22Rv1 (cell line): ENCODE results near the gene COPG2.
"Not testable (repeated sequence)": the region's sequence is repeated elsewhere in the genome, so short reads cannot be mapped to it uniquely, and the experiment has no call there.

ENCODE experiments used
- H3K27ac ChIP-seq: fragments of 450-650 bp; 2 replicates; pipeline ENCODE4 v1.5.1; 2017
- CTCF ChIP-seq: fragments of 450-650 bp; IDR thresholded peaks from 2 replicates; pipeline ENCODE4 v1.5.1; 2017; ENCODE audit warnings: mild to moderate bottlenecking
- ZFX ChIP-seq: fragments of 450-650 bp; IDR thresholded peaks from 2 replicates; pipeline ENCODE4 v1.6.1; 2017; ENCODE audit warnings: antibody characterized with exemption, borderline replicate concordance

Gene COPG2

GRCh38 chr7:130524628-130525027, 143.9 kb downstream of the COPG2 start:
- TF ChIP-seq CTCF = no peak
- no peak for TF ChIP-seq ZFX
- H3K27ac ChIP-seq = no peak overlapping the region

- H3K27ac ChIP-seq = not testable (repeated sequence)
Observed at GRCh38 chr7:130523519-130524125, 144.9 kb downstream of the COPG2 start.

- TF ChIP-seq ZFX (no peak), CTCF (no peak)
- H3K27ac ChIP-seq = no peak overlapping the region
Observed at GRCh38 chr7:130521258-130521951, 147.1 kb downstream of the COPG2 start.

- no peak overlapping the region for H3K27ac ChIP-seq
- TF ChIP-seq ZFX = no peak
- TF ChIP-seq CTCF = no peak
Observed at GRCh38 chr7:130515315-130516040, 153.1 kb downstream of the COPG2 start.

GRCh38 chr7:130513447-130513846, 155.1 kb downstream of the COPG2 start:
- no peak for TF ChIP-seq ZFX
- no peak for TF ChIP-seq CTCF
- H3K27ac ChIP-seq = no peak overlapping the region

- H3K27ac ChIP-seq = not testable (repeated sequence)
Observed at GRCh38 chr7:130512038-130512437, 156.5 kb downstream of the COPG2 start.

- TF ChIP-seq CTCF (no peak), ZFX (no peak)
- H3K27ac ChIP-seq = no peak overlapping the region
Observed at GRCh38 chr7:130506358-130506757, 162.2 kb downstream of the COPG2 start.

GRCh38 chr7:130505753-130506152, 162.8 kb downstream of the COPG2 start:
- no peak overlapping the region for H3K27ac ChIP-seq
- TF ChIP-seq ZFX = no peak
